Body of pancreas (tissue), 4 donors: ENCODE results near the gene ANKRD34A. TPM values are rescaled to one million over a fixed set of nuclear protein-coding genes. Genes with fewer than 3 reads are reported as not detected.
A peak's percentile ranks its signal among the peaks of the same experiment; 100 is the strongest.

Source experiments
- ATAC-seq: fragments of 150-250 bp; one replicate; pipeline ENCODE4 v1.9.1; 2016
- DNase-seq, 4 donors: peaks; one replicate each; pipeline ENCODE4 v3.0.0-alpha.2; 2019
- H3K27ac ChIP-seq, 4 donors: fragments of 200-600 bp; sonication (generic); 1 replicate in 3 of 4; 2 replicates in 1 of 4; pipeline versions ENCODE4 v1.5.1 to v1.6.1; 2016 to 2019; ENCODE audit warnings: mild to moderate bottlenecking in 1 of 4, mixed read lengths in 1 of 4, moderate library complexity in 1 of 4
- H3K27me3 ChIP-seq, 2 donors: fragments of 200-600 bp; sonication (generic); one replicate each; pipeline ENCODE4 v1.6.0; 2016; ENCODE audit warnings: mild to moderate bottlenecking in 1 of 2
- H3K36me3 ChIP-seq, 2 donors: fragments of 200-600 bp; sonication (generic); replicated peaks in 1 of 2; 2 replicates each; pipeline ENCODE4 v1.5.1; 2016; ENCODE audit warnings: low read depth in 2 of 2; ENCODE audit not compliant: insufficient read depth in 1 of 2
- H3K4me1 ChIP-seq: fragments of 200-600 bp; sonication (generic); one replicate; pipeline ENCODE4 v1.6.0; 2016
- H3K4me3 ChIP-seq, 2 donors: fragments of 200-600 bp; sonication (generic); 1 replicate in 1 of 2; 2 replicates in 1 of 2; pipeline ENCODE4 v1.5.1; 2016 to 2019
- H3K9me3 ChIP-seq, 3 donors: fragments of 200-600 bp; sonication (generic); 1 replicate in 2 of 3; 2 replicates in 1 of 3; pipeline ENCODE4 v1.5.1; 2016
- POLR2A ChIP-seq, 3 donors: fragments of 450-650 bp; IDR thresholded peaks; one replicate each; pipeline ENCODE4 v1.6.1; 2016; ENCODE audit warnings: antibody characterized with exemption in 3 of 3, mild to moderate bottlenecking in 2 of 3
- WGBS, 2 donors: methylation state at CpG; one replicate each; pipeline ENCODE4 v1.1.5; 2017; 5-methylcytosine and 5-hydroxymethylcytosine counted together
- intact Hi-C: fragments of 100-400 bp; cut with DNase I; formaldehyde crosslinking; loops from one replicate; pipeline ENCODE4 v1.15.1; 2023
- total RNA-seq, 2 donors: library from RNA; depleted of rRNA; stranded (reverse); fragments of >200 nt; gene quantifications; one replicate each; pipeline ENCODE4 v1.1.0, GENCODE V29; 2016
- TF ChIP-seq, protein P1 (sequence below), 7 experiments: fragments of 450-650 bp in 4 of 7; fragments of 200-600 bp in 3 of 7; sonication (generic) in 3 of 7; IDR thresholded peaks; one replicate each; pipeline ENCODE4 v1.5.1; 2016 to 2019; ENCODE audit warnings: antibody characterized with exemption in 7 of 7

The ANKRD34A gene
- total RNA-seq, 2 donors from 2014 or later = 0.66 TPM; not detected in 1

- ATAC-seq (no peak), DNase-seq (no peak)
- Histone ChIP-seq H3K36me3 (no peaks in the 10 kb centered on the region), H3K9me3 (no peaks in the 10 kb centered on the region), H3K27me3 (no peaks in the 10 kb centered on the region), H3K4me1 (peaks cover 10% of the 10 kb centered on the region), H3K27ac (peak overlapping the region in 3 of 4 donors; percentile 6 to 85 (median 68)), H3K4me3 (no peak overlapping the region)
- WGBS, 2 donors = 68 to 70% methylated on average over 8 of the region's 8 CpGs
- intact Hi-C loops = no loop called here
- no peak for TF ChIP-seq POLR2A (IDR thresholded peaks at IDR 0.05)
- TF ChIP-seq, protein P1, sequence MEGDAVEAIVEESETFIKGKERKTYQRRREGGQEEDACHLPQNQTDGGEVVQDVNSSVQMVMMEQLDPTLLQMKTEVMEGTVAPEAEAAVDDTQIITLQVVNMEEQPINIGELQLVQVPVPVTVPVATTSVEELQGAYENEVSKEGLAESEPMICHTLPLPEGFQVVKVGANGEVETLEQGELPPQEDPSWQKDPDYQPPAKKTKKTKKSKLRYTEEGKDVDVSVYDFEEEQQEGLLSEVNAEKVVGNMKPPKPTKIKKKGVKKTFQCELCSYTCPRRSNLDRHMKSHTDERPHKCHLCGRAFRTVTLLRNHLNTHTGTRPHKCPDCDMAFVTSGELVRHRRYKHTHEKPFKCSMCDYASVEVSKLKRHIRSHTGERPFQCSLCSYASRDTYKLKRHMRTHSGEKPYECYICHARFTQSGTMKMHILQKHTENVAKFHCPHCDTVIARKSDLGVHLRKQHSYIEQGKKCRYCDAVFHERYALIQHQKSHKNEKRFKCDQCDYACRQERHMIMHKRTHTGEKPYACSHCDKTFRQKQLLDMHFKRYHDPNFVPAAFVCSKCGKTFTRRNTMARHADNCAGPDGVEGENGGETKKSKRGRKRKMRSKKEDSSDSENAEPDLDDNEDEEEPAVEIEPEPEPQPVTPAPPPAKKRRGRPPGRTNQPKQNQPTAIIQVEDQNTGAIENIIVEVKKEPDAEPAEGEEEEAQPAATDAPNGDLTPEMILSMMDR (IDR thresholded peaks at IDR 0.05) = peak in 1 of 7 experiments; percentile 5
These were observed 43.2 kb upstream of the ANKRD34A start for GRCh38 chr1:146007489-146008133.

GRCh38 chr1:146001709-146002108, 37.3 kb upstream of the ANKRD34A start:
- ATAC-seq = no peak
- Histone ChIP-seq H3K9me3 (no peaks in the 10 kb centered on the region), H3K27me3 (no peaks in the 10 kb centered on the region), H3K27ac (peak overlapping the region in 1 of 4 donors; percentile 46), H3K36me3 (no peaks in the 10 kb centered on the region), H3K4me1 (peaks cover 41% of the 10 kb centered on the region), H3K4me3 (no peak overlapping the region)
- intact Hi-C loops = no loop called here
- TF ChIP-seq, protein P1 (IDR thresholded peaks at IDR 0.05) = no peak
- no peak for TF ChIP-seq POLR2A (IDR thresholded peaks at IDR 0.05)
- 95 to 96% methylated on average over 2 of the region's 2 CpGs for WGBS, 2 donors
- no peak for DNase-seq

GRCh38 chr1:145999321-146000024, 35.1 kb upstream of the ANKRD34A start:
- intact Hi-C loops = no loop called here
- peak; percentile 62 to 77 (median 75) for DNase-seq
- WGBS, 2 donors = 4 to 8% methylated on average over 5 of the region's 5 CpGs
- Histone ChIP-seq H3K27ac (peak overlapping the region; percentile 85 to 98 (median 95)), H3K27me3 (no peaks in the 10 kb centered on the region), H3K9me3 (no peaks in the 10 kb centered on the region), H3K4me3 (no peak overlapping the region), H3K36me3 (peaks cover 1 to 4% of the 10 kb centered on the region in 2 donors), H3K4me1 (peaks cover 37% of the 10 kb centered on the region)
- TF ChIP-seq, protein P1 (IDR thresholded peaks at IDR 0.05) = no peak
- TF ChIP-seq POLR2A (IDR thresholded peaks at IDR 0.05) = peak in 2 of 3 donors; percentile 24 to 28
- peak; percentile 36 for ATAC-seq

DNA sequence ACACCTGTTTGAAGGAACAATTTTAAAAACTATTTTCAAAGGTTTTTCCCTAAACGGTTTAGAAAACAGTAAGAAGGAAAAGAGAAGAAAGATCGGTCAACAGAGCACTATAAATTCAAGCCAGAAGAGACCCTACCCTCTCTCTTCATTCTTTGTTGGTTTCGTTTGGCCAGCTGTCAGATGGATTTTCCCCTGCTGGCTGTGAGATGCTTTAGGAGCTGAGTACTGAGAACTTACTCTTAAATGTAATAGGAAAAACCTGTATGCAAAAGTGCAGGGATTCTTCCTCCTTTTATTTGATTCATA, 33.3 kb upstream of the ANKRD34A start:
- 25% methylated on average over 3 of the region's 3 CpGs for WGBS, 2 donors
- no peak for TF ChIP-seq POLR2A (IDR thresholded peaks at IDR 0.05)
- TF ChIP-seq, protein P1 (IDR thresholded peaks at IDR 0.05) = peak in 2 of 7 experiments; percentile 4 to 6
- Histone ChIP-seq H3K4me1 (peaks cover 46% of the 10 kb centered on the region), H3K27me3 (no peaks in the 10 kb centered on the region), H3K36me3 (peaks cover 10 to 15% of the 10 kb centered on the region in 2 donors), H3K9me3 (no peaks in the 10 kb centered on the region), H3K27ac (peak overlapping the region; percentile 94 to 98 (median 96)), H3K4me3 (no peak overlapping the region)
- ATAC-seq = no peak
- intact Hi-C loops = no loop called here
- no peak for DNase-seq
